ENCODE measurements around the gene BST2.
"Not testable (repeated sequence)": the region's sequence is repeated elsewhere in the genome, so short reads cannot be mapped to it uniquely, and the experiment has no call there.

Gene BST2

GRCh38 chr19:17385878-17386611 is 19.4 kb downstream of the BST2 start:
- DNase-seq, result no peak

DNA sequence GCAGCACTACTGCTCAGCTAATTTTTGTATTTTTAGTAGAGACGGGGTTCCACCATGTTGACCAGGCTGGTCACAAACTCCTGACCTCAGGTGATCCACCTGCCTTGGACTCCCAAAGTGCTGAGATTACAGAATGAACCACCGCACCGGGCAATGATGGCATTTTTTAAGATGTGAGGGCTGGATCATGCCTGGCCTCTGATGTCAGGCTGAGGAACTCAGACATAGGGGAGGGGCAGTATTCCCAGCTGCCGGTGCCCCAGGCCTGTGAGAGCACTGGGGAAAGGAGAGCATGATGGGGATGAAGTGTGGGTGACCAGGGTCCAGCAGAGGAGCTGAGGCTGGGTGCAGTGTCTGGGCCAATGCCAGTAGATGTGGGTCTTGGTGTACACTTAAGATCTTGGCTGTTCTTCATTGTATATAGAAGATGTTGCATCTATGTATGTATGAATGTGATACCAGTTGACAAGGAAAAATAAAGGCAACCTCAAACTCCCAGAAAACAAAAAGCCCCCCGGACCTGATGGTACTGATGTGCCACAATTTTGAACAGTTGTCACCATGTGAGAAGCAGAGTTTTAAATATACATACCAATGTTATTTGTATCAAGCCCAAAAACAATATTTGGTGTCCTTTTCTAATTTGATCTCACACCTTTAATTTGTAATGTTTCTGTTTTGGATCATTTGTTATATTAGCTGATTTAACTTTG is 24.8 kb downstream of the BST2 start:
- no peak for DNase-seq

DNA sequence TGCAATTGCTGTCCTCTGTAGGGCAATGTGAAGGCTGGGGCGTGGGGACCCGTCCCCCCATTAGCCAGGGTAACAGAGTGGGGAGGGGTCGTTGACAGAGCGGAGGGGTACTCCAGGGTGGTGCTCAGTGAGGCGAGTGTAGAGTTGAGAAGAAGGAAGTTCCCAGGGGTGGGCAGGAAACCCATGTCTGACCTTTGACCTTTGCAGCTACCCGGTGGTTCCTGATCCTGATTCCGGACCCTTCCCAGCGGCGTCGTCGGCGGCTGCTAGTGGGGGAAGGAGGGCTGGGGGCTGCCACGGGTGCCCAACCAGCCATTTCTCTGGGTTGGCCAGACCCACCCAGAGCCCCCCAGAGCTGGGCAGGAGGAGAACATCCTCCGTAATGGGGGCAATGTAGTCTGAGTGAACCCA is 26.2 kb downstream of the BST2 start:
- DNase-seq, result no peak

GRCh38 chr19:17378271-17378670 is 27.2 kb downstream of the BST2 start:
- no peak for DNase-seq

GRCh38 chr19:17376935-17377600 is 28.4 kb downstream of the BST2 start, which contains the start of gene PLVAP:
TSS of gene PLVAP (minus strand) at chr19:17377342. CDS start at chr19:17377288, 54 bp downstream.
- DNase-seq, result no peak

DNA sequence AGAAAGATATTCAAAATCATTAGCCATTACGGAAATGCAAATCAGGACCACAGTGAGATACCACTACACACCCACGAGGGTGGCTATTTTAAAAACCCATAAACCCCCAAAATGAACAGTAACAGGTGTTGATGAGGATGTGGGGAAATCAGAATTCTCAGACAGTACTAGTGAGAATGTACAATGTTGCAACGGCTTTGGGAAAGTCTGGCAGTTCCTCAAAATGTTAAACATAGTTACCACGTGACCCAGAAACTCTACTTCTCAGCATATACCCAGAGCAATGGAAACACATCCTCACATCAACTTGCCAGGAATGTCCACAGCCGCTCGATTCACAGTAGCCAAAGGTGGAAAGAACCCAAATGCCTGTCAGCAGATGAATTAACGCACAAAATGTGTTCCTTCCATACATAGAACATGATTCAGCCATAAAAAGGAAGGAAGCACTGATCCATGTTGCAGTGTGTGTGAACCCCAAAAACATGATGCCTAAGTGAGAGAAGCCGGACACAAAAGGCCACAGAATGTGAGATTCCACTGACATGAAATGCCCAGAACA is 35.3 kb downstream of the BST2 start:
- no peak for DNase-seq

- no peak for DNase-seq
Observed at GRCh38 chr19:17365361-17365760, 40.1 kb downstream of the BST2 start.

DNA sequence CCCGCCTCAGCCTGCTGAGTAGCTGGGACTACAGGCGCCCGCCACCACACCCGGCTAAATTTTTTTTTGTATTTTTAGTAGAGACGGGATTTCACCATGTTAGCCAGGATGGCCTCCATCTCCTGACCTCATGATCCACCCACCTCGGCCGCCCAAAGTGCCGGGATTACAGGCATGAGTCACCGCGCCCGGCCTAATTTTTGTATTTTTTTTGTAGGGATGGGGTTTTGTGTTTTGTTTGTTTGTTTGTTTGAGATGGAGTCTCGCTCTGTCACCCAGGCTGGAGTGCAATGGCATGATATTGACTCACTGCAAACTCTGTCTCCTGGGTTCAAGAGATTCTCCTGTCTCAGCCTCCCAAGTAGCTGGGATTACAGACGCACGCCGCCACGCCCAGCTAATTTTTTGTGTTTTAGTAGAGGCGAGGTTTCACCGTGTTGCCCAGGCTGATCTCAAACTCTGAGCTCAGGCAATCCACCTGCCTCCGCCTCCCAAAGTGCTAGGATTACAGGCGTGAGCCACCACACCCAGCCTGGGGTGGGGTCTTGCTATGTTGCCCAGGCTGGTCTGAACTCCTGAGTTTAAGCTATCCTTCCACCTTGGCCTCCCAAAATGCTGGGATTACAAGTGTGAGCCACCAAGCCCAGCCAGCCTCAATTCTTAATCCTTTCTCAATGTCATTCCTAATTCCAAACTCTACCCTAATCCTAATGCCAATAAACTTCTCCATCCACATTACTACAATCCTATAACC is 41.4 kb downstream of the BST2 start:
- DNase-seq, result not testable (repeated sequence)

GRCh38 chr19:17359905-17360800 is 45.3 kb downstream of the BST2 start:
- no peak for DNase-seq

GRCh38 chr19:17358395-17358794 is 47.0 kb downstream of the BST2 start:
- no peak for DNase-seq

GRCh38 chr19:17357724-17358123 is 47.7 kb downstream of the BST2 start:
- no peak for DNase-seq

GRCh38 chr19:17357078-17357666 is 48.3 kb downstream of the BST2 start:
- no peak for DNase-seq

DNA sequence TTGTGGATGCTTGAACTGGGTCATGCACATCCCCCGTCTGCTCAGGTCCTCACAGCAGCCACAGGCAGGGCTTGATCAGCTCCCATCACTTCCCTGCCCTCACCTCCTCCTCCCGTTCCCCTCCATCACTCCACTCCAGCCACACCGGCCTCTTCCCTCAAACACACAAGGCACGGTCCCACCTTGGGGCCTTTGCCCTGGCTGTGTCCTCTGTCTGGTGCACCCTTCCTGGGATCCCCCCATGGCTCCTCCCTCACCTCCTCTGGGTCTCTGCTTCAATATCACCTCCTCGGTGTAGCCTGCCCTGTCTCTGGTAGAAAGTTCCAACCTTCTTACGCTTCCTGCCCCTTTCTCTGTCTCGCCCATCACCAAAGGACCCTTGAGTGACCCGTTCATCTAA is 52.0 kb downstream of the BST2 start:
- DNase-seq, result no peak

Data from NCI-H1105 treated with DMSO at 0.1 percent for 48 hours (cell line).